HG03060 (cell line): Measurements from ENCODE around the gene PDP2.

Source experiments
- ATAC-seq: cut with Tn5 transposase; IDR thresholded peaks from one replicate; pipeline ENCODE4 v1.9.1; 2021; ENCODE audit warnings: low read depth, moderate number of reproducible peaks; ENCODE audit not compliant: unreplicated experiment

PDP2 gene

GRCh38 chr16:66917741-66918140 is 37.4 kb downstream of the PDP2 start:
- ATAC-seq = no peak

- ATAC-seq = no peak
Measured at GRCh38 chr16:66918355-66918754, 38.0 kb downstream of the PDP2 start.

DNA sequence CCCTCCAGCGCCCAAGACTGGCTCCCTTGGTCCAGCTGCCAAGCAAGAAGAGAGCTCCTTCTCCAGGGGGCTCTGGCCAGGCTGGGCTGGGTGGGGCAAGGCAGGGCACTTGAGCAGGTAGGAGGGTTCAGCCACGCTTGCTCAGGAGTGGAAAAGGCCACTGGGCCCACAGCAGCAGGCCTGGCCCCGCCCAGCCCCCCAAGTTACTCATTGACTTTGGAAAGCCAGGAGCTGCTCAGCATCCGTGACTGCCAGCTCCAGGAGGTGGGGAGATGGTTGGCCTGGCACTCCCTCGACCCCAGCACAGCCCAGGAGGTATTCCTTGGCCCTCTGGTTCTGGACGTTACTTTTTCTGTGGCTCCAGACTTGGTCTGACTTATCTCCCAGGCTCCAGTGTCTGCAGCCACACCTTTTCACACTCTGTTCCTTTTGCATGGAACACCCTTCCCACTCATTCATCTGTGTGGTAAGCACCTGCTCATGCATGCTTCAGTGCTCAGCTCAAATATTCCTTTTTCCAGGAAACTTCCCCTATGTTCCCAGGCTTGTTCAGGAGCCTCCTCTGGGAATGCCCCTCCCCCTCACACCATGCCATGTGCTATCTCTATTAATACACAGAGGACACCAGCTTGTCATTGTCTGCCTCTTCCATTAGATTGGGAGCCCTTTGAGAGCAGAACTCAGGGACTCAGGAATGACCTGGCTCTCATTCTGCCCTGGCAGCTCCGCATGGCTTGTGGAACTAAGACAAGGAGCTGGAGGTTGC is 38.7 kb downstream of the PDP2 start, which contains the start of gene CDH16:
Gene CDH16, minus strand, starts transcription at position 83 of the 766 bp plus-strand sequence. CDS start 820 bp downstream, outside the sequence.
- no peak for ATAC-seq

DNA sequence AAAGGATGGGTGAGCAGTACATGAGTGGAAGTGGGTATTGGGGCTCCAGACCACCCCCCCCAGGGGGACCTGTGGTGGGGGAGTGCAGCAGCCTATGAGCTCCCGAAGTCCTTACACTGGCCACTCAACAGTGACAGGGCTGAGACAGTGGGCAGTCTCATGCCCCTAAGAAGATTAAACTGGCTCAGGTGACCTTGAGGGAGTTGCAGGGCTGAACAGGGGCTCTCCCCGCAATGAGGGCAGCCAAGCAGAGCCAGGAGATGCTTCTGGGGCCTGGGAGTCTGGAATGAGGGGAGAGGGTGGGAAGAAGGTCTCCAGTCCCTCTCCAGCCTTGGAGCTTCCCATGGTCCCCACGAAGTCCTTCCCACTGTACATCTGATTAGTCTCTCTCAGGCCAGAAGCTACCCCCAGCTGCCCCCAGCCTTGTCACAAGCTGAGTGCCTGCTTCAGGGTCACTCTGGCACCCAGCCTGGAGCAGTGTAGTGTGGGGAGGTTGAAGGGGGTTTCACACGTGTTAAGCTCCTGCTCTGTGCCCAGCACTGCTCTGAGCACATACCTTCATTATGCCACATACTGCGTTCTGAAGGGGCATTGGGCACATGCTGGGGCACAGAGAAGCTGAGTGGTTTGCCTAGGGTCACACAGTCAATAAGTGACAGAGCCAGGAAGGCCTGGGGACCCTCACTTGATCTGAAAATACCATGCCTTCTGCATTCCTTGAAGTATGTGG is 39.4 kb downstream of the PDP2 start:
- ATAC-seq = no peak

- ATAC-seq = no peak
Measured at GRCh38 chr16:66920299-66920590, 39.9 kb downstream of the PDP2 start.

DNA sequence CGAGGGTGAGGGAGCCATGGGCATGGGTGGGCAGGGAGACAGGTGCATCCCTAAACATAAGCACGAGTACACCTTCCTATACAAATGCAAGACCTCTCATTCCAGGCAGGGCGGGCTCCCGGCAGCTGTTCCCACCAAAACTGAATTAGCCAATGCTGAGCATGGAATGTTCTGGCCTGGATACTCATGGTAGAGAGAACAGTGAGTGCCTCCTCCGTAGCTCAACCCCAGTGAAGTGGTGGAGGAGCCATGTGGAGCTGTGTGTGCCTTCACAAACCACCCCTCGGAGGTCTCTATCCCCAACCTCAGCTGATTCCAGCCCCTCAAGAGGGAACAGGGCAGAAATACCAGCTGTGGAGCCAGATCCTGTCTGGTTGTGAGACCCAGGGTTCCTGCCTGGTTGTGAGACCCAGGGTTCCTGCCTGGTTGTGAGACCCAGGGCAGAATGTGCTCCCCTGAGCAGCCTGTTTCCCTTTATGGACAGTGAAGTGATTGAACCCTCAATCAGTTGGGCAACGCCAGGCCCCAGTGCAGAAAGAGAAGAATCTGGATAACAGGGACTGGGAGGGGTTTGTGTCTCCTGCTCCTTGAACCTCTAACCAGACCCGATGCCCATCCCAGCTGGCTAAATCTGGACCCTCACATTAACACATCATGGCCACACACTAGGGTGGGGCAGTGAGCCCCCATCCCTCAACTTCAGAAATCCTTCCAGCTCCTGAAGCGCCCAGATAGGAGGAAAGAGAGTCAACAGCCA is 40.8 kb downstream of the PDP2 start:
- no peak for ATAC-seq

DNA sequence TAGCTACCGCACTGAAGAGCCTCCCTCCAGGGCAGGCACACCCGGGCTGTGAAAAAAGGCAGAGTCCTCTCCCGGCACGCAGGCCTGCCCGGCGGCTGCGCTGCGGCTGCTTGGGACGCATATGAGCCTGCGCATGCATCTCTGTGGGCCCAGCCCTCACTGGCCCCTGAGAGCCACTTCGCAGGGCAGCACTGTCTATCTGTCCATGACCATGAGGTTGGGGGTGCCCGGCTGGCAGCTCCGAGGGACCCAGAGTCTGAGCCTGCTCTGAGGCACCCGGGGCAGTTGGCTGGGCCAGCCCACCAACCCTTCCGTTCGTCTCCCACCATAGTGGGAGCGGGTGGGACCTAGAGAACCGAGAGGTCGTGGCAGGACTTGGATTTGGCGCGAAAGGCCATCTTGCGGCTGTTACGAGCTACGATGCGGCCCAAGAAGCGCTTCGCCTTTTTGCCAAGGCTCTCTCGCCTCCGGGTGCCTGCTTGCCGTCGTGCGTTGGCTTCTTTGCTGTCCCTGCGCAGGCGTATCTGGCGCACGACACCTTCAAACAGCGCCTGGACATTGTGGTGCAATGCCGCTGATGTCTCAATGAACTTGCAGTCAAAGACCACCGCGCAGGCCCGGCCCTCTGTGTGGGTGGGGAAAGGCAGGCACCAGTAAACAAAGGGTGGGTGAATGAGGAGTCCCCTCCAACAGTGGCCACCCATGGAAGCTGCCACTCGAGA is 41.6 kb downstream of the PDP2 start:
- no peak for ATAC-seq

DNA sequence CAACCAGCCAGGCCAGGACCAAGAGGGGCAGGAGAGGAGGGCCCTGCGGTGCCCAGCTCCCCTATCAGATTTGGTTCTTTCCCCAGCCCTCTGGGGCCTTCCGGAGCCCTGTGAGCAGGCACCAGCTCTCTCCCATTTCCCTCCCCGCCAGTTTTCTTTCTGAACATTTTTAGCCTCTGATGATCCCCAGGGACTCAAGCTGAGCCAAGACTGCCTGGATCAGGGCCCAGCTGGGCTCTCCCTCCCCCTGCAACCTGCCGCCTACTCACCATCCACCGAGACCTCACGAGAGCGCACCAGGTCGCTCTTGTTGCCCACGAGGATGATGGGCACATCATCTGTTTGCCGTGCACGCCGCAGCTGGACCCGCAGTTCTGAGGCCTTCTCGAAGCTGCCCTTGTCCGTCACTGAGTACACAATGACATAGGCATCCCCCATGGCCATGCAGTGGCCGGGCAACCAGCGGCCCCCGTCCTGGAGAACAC is 43.0 kb downstream of the PDP2 start:
- ATAC-seq = no peak

DNA sequence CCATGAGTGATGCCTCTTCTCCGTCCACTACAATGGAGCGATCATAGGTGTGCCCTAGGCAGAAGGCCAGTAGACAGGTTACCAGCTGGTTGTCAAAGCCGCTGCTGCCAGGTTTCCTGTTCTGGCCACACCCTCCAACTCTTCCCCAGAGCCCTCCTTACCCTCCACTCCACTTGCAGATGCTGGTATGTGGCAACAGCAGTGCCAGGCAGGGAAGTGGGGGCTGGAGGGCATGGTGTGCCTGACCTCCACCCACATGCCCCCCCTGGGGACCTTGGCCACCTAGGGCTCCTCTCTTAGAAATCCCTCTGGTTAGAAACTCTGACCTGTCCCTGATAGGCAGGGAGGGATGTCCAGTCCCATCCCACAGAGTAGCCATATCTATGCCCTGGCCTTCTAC is 43.6 kb downstream of the PDP2 start:
- ATAC-seq = no peak

DNA sequence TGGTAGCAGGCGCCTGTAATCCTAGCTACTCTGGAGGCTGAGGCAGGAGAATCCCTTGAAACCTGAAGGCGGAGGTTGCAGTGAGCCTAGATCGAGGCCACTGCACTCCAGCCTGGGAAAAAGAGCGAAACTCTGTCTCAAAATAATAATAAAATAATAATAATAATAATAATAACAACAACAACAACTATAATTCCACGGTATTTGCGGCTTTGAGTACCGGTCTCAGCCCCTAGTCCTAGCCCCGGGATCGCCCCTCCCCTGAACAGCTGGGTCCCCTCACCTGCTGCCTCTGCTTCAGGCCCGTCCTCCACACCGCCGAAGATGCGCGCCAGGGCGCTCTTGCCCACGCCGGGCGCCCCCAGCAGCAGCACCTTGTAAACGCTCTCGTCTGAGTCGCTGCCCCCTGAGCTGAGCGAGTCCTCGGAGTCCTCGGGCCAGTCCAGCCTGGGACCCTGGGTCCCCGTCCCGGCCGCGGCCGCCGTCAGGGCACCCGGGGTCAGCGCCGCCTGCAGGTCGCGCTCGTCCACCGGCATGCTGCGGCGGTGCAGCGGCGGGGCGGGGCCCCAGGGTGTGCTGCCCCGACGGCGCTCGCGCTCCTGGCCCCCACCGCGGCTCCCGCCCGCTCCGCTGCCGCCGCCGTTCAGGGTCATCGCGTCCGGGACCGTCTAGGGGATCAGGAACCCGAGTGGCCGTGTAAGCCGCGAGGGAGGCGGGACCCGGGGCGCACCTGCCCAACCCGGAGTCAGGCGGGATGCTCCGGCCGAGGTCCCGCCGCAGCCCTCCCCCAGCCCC is 44.4 kb downstream of the PDP2 start:
- ATAC-seq = no peak

- ATAC-seq = no peak
Measured at GRCh38 chr16:66925322-66925840, 45.1 kb downstream of the PDP2 start, which contains the start of gene RRAD. Gene RRAD, minus strand, starts transcription at chr16:66925535. Its CDS starts 356 bp downstream, at chr16:66925179.

DNA sequence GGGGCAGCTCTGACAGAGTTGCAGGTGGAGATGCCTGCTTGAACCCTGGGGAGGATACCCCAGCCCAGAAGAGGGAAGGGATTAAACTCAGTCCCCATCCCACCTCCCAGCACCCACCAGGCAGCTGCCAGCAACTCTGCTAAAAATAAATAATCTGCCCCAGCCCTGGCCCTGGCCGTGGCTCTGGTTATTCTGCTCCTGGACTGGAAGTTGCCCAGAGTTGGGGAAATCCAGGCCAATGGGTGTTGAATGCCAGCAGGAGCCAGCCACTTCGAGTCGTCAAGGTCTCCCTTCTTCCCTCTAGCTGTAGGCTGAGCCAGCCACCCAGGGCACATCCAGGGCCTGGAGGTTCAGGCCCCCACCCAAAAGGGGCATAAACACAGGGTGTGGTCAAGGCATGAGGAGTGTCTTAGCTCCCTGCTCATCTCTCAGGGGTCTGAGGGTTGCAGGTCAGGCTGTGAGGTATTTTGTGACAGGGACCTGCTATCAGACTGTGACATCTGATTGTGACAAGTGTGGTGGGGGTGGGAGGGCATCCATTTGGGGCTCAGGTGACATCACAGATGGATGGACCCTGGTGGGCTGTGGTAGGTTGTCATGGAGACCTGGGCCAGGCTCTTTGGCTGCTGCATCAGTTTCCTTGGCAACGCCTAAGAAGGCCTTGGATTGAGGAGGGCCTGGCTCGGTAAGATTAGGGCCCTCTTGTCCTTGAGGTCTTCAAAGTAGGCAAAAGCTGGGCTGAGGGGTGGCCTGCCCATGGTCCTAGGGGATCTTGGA is 46.0 kb downstream of the PDP2 start:
- no peak for ATAC-seq

GRCh38 chr16:66926961-66927436 is 46.7 kb downstream of the PDP2 start:
- no peak for ATAC-seq

- no peak for ATAC-seq
Measured at GRCh38 chr16:66927918-66928649, 47.8 kb downstream of the PDP2 start.

- ATAC-seq = no peak
Measured at GRCh38 chr16:66928702-66929388, 48.5 kb downstream of the PDP2 start.

DNA sequence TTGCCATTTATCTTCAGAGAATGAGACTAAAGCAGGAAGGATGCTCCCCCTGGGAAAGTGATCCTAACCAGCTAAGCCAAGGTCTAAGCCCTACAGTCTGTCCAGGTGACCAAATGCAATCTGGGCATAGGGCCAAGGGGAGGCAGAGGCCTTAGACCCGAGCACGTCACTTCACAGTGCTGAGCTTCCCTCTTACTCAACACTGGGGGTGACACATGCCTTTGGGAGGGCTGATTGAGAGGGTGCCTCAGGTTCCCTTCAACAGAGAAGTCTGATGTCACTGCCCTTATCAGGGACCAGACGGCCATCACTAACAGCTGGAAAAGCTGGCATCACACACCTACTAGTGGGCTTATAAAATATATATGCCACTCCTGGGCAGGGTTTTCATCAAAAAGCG is 49.9 kb downstream of the PDP2 start:
- no peak for ATAC-seq

GRCh38 chr16:66931665-66932064 is 51.4 kb downstream of the PDP2 start:
- ATAC-seq = no peak
